Suprapubic skin (tissue), 4 donors: ENCODE data around the gene ZNF362. TPM values are rescaled to one million over a fixed set of nuclear protein-coding genes. Genes with fewer than 3 reads are reported as not detected.

Source experiments
- DNase-seq, 2 donors: peaks; one replicate each; pipeline ENCODE4 v3.0.0-alpha.2; 2019; ENCODE audit warnings: low spot score in 2 of 2
- H3K27ac ChIP-seq: fragments of 200-600 bp; sonication (generic); one replicate; pipeline ENCODE4 v1.5.1; 2019
- H3K27me3 ChIP-seq: fragments of 200-600 bp; sonication (generic); one replicate; pipeline ENCODE4 v1.5.1; 2019
- H3K36me3 ChIP-seq: fragments of 200-600 bp; sonication (generic); one replicate; pipeline ENCODE4 v1.5.1; 2019
- H3K4me1 ChIP-seq: fragments of 200-600 bp; sonication (generic); one replicate; pipeline ENCODE4 v1.5.1; 2019
- H3K4me3 ChIP-seq: fragments of 200-600 bp; sonication (generic); one replicate; pipeline ENCODE4 v1.5.1; 2019; ENCODE audit warnings: mild to moderate bottlenecking
- H3K9me3 ChIP-seq: fragments of 200-600 bp; sonication (generic); one replicate; pipeline ENCODE4 v1.5.1; 2019
- EP300 ChIP-seq: sonication (generic); formaldehyde crosslinking; IDR thresholded peaks from one replicate; pipeline ENCODE4 v1.6.1; 2017; ENCODE audit warnings: antibody characterized with exemption
- POLR2A ChIP-seq, 2 donors: fragments of 450-650 bp; IDR thresholded peaks; one replicate each; pipeline ENCODE4 v1.6.1; 2017; ENCODE audit warnings: antibody characterized with exemption in 2 of 2, mild to moderate bottlenecking in 2 of 2, moderate library complexity in 2 of 2
- POLR2AphosphoS5 ChIP-seq, 3 donors: sonication (generic); formaldehyde crosslinking; IDR thresholded peaks; one replicate each; pipeline ENCODE4 v1.6.1; 2017; ENCODE audit warnings: antibody characterized with exemption in 3 of 3
- WGBS: methylation state at CpG from one replicate; pipeline ENCODE4 v1.1.5; 2018; 5-methylcytosine and 5-hydroxymethylcytosine counted together
- total RNA-seq, 4 donors: library from RNA; depleted of rRNA; stranded (reverse); fragments of >200 nt; gene quantifications; one replicate each; pipeline ENCODE4 v1.1.0, GENCODE V29; 2016
- TF ChIP-seq, protein P1 (sequence below), 2 donors: fragments of 200-600 bp in 1 of 2; fragments of 450-650 bp in 1 of 2; sonication (generic) in 1 of 2; IDR thresholded peaks; one replicate each; pipeline ENCODE4 v1.5.1; 2016 to 2019; ENCODE audit warnings: antibody characterized with exemption in 2 of 2, mild to moderate bottlenecking in 1 of 2, moderate library complexity in 1 of 2

The ZNF362 gene
- total RNA-seq, 4 donors from 2014 or later = 18.7 to 23.9 (median 21.9) TPM

DNA sequence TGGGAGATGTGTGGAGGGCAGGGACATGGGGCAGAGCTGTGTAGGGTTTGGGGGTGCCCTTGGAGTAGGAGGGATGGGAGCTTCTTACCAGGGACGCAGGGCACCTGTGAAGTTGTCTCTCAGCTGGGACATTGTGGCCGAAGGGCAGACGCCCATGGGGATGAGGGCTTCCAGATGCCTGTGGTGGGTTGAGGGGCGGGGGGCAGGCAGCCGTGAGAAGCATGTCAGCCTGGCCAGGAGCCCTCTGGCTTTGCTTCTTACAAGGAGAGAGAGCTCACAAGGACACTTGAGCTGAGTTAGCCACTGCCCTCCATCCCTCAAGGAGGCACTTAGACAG lies 56.1 kb downstream of the ZNF362 start:
- TF ChIP-seq, protein P1, sequence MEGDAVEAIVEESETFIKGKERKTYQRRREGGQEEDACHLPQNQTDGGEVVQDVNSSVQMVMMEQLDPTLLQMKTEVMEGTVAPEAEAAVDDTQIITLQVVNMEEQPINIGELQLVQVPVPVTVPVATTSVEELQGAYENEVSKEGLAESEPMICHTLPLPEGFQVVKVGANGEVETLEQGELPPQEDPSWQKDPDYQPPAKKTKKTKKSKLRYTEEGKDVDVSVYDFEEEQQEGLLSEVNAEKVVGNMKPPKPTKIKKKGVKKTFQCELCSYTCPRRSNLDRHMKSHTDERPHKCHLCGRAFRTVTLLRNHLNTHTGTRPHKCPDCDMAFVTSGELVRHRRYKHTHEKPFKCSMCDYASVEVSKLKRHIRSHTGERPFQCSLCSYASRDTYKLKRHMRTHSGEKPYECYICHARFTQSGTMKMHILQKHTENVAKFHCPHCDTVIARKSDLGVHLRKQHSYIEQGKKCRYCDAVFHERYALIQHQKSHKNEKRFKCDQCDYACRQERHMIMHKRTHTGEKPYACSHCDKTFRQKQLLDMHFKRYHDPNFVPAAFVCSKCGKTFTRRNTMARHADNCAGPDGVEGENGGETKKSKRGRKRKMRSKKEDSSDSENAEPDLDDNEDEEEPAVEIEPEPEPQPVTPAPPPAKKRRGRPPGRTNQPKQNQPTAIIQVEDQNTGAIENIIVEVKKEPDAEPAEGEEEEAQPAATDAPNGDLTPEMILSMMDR (IDR thresholded peaks at IDR 0.05) = no peak
- H3K36me3 ChIP-seq = no peaks in the 10 kb centered on the region
- H3K9me3 ChIP-seq = no peaks in the 10 kb centered on the region
- no peaks in the 10 kb centered on the region for H3K4me1 ChIP-seq
- H3K4me3 ChIP-seq = no peak overlapping the region
- no peaks in the 10 kb centered on the region for H3K27me3 ChIP-seq
- WGBS = 67% methylated on average over 5 of the region's 5 CpGs
- no peak overlapping the region for H3K27ac ChIP-seq
- DNase-seq = no peak

DNA sequence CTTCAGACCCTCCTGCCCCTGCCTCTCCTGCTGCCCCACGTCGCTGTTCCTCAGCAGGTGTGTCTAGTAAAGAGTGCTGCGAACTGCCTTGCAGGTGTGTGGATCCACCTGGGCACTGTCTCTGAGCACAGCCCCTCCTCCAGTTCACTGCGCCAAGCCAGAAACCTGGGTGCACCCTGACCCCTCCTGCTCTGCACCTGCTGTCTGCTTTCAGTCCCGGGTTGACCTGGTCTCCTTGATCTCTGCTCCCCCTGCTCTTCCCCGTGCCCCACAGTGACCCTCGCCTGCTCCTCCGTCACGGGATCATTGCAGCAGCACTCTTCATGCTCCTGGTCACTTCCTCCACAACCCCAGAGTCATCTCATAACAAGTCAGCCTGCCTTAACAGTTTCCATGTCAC lies 58.1 kb downstream of the ZNF362 start:
- Histone ChIP-seq H3K27ac (no peak overlapping the region), H3K27me3 (no peaks in the 10 kb centered on the region), H3K9me3 (no peaks in the 10 kb centered on the region), H3K4me3 (no peak overlapping the region), H3K36me3 (no peaks in the 10 kb centered on the region), H3K4me1 (no peaks in the 10 kb centered on the region)
- WGBS = 90% methylated on average over 9 of the region's 9 CpGs
- DNase-seq = no peak
- TF ChIP-seq, protein P1 (IDR thresholded peaks at IDR 0.05) = no peak
- TF ChIP-seq POLR2A (IDR thresholded peaks at IDR 0.05) (no peak), POLR2AphosphoS5 (IDR thresholded peaks at IDR 0.05) (no peak), EP300 (no peak)

DNA sequence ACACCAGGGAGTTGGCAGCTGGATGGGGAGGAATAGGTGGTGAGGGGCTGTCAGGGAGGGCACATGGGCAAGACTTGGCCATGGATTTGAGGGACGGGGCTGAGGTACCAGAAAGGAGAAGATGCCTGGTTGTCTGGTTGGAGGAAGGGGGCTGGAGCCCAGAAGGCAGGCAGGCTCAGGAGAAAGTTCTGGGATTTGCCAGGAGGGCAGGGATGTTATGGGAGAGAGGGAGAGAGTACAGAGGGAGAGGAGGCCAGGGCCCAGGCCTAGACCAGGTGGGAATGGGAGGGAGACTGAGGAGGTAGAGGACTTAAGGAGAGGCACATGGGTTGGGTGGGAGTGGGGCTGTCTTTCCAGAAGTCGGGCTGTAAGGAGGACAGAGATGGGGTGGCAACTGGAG lies 60.3 kb downstream of the ZNF362 start:
- TF ChIP-seq POLR2AphosphoS5 (IDR thresholded peaks at IDR 0.05) (no peak), EP300 (no peak), POLR2A (IDR thresholded peaks at IDR 0.05) (no peak)
- TF ChIP-seq, protein P1 (IDR thresholded peaks at IDR 0.05) = no peak
- Histone ChIP-seq H3K4me1 (no peaks in the 10 kb centered on the region), H3K4me3 (no peak overlapping the region), H3K36me3 (no peaks in the 10 kb centered on the region), H3K27ac (no peak overlapping the region), H3K9me3 (no peaks in the 10 kb centered on the region), H3K27me3 (no peaks in the 10 kb centered on the region)
- no peak for DNase-seq
- WGBS = 82% methylated on average over 2 of the region's 2 CpGs

DNA sequence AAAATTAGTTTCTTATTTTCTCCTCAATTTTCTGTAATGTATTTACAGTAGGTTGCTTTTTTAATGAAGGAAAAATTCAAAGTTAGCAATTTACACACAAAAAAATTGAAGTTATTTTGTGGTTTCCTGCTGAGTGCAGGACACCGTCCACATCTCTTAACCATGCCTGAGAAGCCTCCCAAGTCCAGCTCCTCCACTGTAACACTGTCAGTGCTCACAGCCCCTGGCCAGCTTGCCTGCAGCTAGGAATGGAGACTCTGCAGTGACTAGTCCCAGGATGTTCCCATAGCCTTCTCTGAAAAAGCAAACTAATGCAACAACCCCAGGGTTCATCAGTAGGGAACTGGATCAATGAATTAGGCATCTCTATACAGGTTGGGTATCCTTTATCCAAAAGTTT lies 61.1 kb downstream of the ZNF362 start:
- TF ChIP-seq POLR2AphosphoS5 (IDR thresholded peaks at IDR 0.05) (no peak), EP300 (no peak), POLR2A (IDR thresholded peaks at IDR 0.05) (no peak)
- no peaks in the 10 kb centered on the region for H3K27me3 ChIP-seq
- DNase-seq = no peak
- WGBS = 45% methylated on average over 1 of the region's 1 CpG
- no peak overlapping the region for H3K4me3 ChIP-seq
- H3K27ac ChIP-seq = no peak overlapping the region
- H3K36me3 ChIP-seq = no peaks in the 10 kb centered on the region
- no peaks in the 10 kb centered on the region for H3K9me3 ChIP-seq
- no peaks in the 10 kb centered on the region for H3K4me1 ChIP-seq

DNA sequence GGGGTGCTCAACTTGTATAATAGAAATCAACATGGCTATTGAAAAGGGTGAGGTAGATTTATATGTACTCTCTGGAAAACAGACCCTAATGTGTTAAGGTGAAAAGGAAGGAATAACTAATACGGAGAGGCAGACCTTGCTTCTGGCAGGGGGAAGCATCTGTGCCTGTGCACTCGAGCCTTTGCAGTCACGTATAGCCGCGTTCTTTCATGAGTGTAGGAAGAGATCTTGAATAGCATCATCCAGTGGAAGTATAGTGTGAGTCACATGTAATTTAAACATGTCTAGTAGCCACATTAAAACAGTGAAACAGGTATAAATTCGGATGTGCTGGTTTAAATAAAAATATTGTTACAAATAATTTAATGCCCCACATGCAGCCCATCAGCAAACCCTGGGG lies 61.7 kb downstream of the ZNF362 start:
- no peaks in the 10 kb centered on the region for H3K9me3 ChIP-seq
- no peaks in the 10 kb centered on the region for H3K4me1 ChIP-seq
- 59% methylated on average over 6 of the region's 6 CpGs for WGBS

More for the DNA sequence above, 61.7 kb downstream of the ZNF362 start:
- no peak for DNase-seq
- TF ChIP-seq, protein P1 (IDR thresholded peaks at IDR 0.05) = no peak
- TF ChIP-seq EP300 = no peak
- no peak for TF ChIP-seq POLR2AphosphoS5 (IDR thresholded peaks at IDR 0.05)
- no peak for TF ChIP-seq POLR2A (IDR thresholded peaks at IDR 0.05)
- Histone ChIP-seq H3K4me3 (no peak overlapping the region), H3K27me3 (no peaks in the 10 kb centered on the region), H3K36me3 (peaks cover 5% of the 10 kb centered on the region), H3K27ac (no peak overlapping the region)
